ENCODE results near the gene ARMC12. TPM values are rescaled to one million over a fixed set of nuclear protein-coding genes. Genes with fewer than 3 reads are reported as not detected.
A peak's percentile ranks its signal among the peaks of the same experiment; 100 is the strongest.

The ARMC12 gene
- total and polyA plus RNA-seq, 10 of the 15 experiments (the other 5 are each of a cell fraction or from before 2014, with no cell fraction given) = 0.10 to 1.6 (median 0.62) TPM

- TF ChIP-seq ZNF687 (IDR thresholded peaks at IDR 0.05) (no peak), PKNOX1 (IDR thresholded peaks at IDR 0.05) (peak; percentile 39; the same call in 1 of the 2 replicates), ZBTB4 (CRISPR knock-in tag; IDR thresholded peaks at IDR 0.05) (no peak), ZNF622 (IDR thresholded peaks at IDR 0.05) (no peak), MTA3 (IDR thresholded peaks at IDR 0.05; ENCODE audit: borderline replicate concordance, low read length) (0 out of 2 replicates have a peak, but pooled peaks have one; percentile 18), SREBF2 (IDR thresholded peaks at IDR 0.05; ENCODE audit: low read length) (no peak), ATF7 (IDR thresholded peaks at IDR 0.05; ENCODE audit: low read depth) (no peak), IRF3 (IDR thresholded peaks at IDR 0.05) (no peak), ASH2L (IDR thresholded peaks at IDR 0.05; ENCODE audit: borderline replicate concordance, low read depth) (peak; percentile 55; the same call in 1 of the 2 replicates), NKRF (conservative IDR thresholded peaks at IDR 0.05) (peak; percentile 34; the same call in 1 of the 2 replicates), BCL11A (IDR thresholded peaks at IDR 0.05; ENCODE audit: low read depth, low read length) (no peak), MEF2A (IDR thresholded peaks at IDR 0.05; ENCODE audit: insufficient read depth, low read depth, low read length) (0 out of 2 replicates have a peak, but pooled peaks have one; percentile 11), ZBTB33 (IDR thresholded peaks at IDR 0.05) (no peak), POLR2A (IDR thresholded peaks at IDR 0.05; ENCODE audit: low read depth, low read length) (peak; percentile 72), DPF2 (IDR thresholded peaks at IDR 0.05) (no peak)
Observed at GRCh38 chr6:35687658-35688604, 48.9 kb upstream of the ARMC12 start (continued).

Measured in GM12878 (cell line).